BJ (cell line): Measurements from ENCODE around the gene TGFB1. TPM values are rescaled to one million over a fixed set of nuclear protein-coding genes. Genes with fewer than 3 reads are reported as not detected.
"Not testable (repeated sequence)": the region's sequence is repeated elsewhere in the genome, so short reads cannot be mapped to it uniquely, and the experiment has no call there.

Experiments
- CTCF ChIA-PET: fragments of 350-600 bp; formaldehyde crosslinking; extraction: SDS; loops from one replicate; lab custom pipeline; 2021; ENCODE audit warnings: antibody characterized with exemption, inconsistent platforms; lab: Yijun Ruan, JAX
- POLR2A ChIA-PET: fragments of 300-600 bp; sonication (Branson Sonifier 250); formaldehyde crosslinking; extraction: SDS; loops from one replicate; lab custom pipeline; 2021; ENCODE audit warnings: antibody characterized with exemption; lab: Charles Lee
- DNase-seq: peaks from one replicate; pipeline ENCODE4 v3.0.0-alpha.2; 2011; ENCODE audit warnings: low read depth
- H3K27me3 ChIP-seq: 2 replicates; pipeline ENCODE4 v1.6.0; 2011; ENCODE audit warnings: low read length; ENCODE audit not compliant: control insufficient read depth, insufficient read depth
- H3K36me3 ChIP-seq: 2 replicates; pipeline ENCODE4 v1.5.1; 2011; ENCODE audit warnings: low read length; ENCODE audit not compliant: control insufficient read depth, insufficient read depth
- H3K4me3 ChIP-seq: 2 replicates; pipeline ENCODE4 v1.5.1; 2011; ENCODE audit warnings: low read depth, mild to moderate bottlenecking, control low read depth, low read length
- polyA plus RNA-seq: library from polyadenylated mRNA; depleted of rRNA; stranded (reverse); fragments of >200 nt; gene quantifications from 2 replicates; pipeline ENCODE4 v1.2.3, GENCODE V29; 2011; rRNA removed
- small RNA-seq: library from RNA; depleted of rRNA; stranded (forward); fragments of <200 nt; gene quantifications from one replicate; pipeline ENCODE3, GENCODE V24; 2012; ENCODE audit warnings: low replicate concordance, low read depth; ENCODE audit not compliant: insufficient read length
- TF ChIP-seq, protein P1 (sequence below): IDR thresholded peaks from 2 replicates; pipeline ENCODE4 v1.5.1; 2011; ENCODE audit warnings: low read depth, mild to moderate bottlenecking, control low read depth, inconsistent platforms, low read length, moderate library complexity; ENCODE audit not compliant: insufficient read depth

Gene TGFB1
- polyA plus RNA-seq, 1 experiment = 11.2 TPM

DNA sequence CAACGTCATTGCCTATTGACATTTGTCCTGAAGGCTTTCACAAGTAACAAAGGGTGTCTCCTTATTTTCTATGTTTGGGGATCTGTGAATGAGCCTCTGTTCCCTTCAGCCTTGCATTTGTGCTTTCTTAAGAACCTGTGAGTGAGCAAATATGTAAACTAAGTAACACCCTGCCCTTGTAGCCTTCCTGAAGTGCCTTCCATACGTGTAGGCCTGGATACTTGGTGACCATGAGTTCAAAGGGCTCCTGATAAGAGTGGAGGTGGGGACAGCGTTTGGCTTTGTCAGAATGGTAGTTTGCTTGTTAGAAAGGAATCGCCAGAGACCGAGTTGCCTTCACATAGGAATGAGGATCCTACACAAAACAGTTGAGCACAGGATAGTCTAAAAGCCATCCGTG is 58.2 kb downstream of the TGFB1 start:
- TF ChIP-seq, protein P1, sequence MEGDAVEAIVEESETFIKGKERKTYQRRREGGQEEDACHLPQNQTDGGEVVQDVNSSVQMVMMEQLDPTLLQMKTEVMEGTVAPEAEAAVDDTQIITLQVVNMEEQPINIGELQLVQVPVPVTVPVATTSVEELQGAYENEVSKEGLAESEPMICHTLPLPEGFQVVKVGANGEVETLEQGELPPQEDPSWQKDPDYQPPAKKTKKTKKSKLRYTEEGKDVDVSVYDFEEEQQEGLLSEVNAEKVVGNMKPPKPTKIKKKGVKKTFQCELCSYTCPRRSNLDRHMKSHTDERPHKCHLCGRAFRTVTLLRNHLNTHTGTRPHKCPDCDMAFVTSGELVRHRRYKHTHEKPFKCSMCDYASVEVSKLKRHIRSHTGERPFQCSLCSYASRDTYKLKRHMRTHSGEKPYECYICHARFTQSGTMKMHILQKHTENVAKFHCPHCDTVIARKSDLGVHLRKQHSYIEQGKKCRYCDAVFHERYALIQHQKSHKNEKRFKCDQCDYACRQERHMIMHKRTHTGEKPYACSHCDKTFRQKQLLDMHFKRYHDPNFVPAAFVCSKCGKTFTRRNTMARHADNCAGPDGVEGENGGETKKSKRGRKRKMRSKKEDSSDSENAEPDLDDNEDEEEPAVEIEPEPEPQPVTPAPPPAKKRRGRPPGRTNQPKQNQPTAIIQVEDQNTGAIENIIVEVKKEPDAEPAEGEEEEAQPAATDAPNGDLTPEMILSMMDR = no peak
- CTCF ChIA-PET = interaction anchor here (8.6 kb wide), 1 partner anchor 12 kb away, joined by 83 read pairs; no protein-coding TSS in a partner anchor
- DNase-seq = no peak
- POLR2A ChIA-PET = no interaction called here
- Histone ChIP-seq H3K4me3 (no peak overlapping the region), H3K36me3 (peaks cover 48% of the 10 kb centered on the region), H3K27me3 (no peaks in the 10 kb centered on the region)

DNA sequence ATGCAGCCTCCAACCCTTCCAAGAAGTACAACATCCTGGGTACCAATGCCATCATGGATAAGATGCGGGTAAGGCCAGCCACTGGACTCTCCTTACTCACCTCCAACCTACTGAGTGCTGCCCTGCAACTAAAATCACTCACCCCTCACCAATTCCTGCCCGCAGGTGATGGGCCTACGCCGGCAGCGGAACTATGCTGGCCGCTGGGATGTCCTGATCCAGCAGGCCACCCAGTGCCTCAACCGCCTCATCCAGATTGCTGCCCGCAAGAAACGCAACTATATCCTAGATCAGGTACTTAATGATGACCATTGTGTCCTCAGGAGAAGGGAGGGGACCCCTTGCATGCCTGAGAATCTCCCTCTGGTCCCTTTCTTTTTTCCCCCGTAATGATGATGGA is 59.3 kb downstream of the TGFB1 start:
- H3K27me3 ChIP-seq = no peaks in the 10 kb centered on the region
- H3K4me3 ChIP-seq = no peak overlapping the region
- TF ChIP-seq, protein P1 = no peak
- DNase-seq = no peak
- ChIA-PET CTCF (interaction anchor here (0.6 to 8.6 kb wide), 3 partner anchors 13 to 75 kb away, joined by 3 to 83 read pairs (median 4); no protein-coding TSS in a partner anchor), POLR2A (no interaction called here)
- H3K36me3 ChIP-seq = peaks cover 49% of the 10 kb centered on the region

DNA sequence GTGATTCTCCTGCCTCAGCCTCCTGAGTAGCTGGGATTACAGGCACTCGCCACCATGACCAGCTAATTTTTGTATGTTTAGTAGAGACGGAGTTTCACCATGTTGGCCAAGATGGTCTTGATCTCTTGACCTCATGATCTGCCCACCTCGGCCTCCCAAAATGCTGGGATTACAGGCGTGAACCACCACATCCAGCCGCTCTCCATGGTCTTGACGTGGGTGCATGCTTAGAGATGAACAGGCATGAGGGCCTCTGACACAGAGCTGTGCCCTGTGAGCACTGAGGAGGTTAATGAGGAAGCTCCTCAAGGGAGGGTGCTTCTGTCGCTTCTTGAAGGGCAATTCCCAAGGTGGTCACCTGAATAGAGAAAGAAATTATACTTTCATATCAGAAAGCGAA is 63.9 kb downstream of the TGFB1 start:
- H3K36me3 ChIP-seq = peaks cover 38% of the 10 kb centered on the region
- DNase-seq, H3K27me3 ChIP-seq, H3K4me3 ChIP-seq, POLR2A ChIA-PET: not testable (repeated sequence)
- CTCF ChIA-PET = interaction anchor here (0.6 to 1.4 kb wide), 5 partner anchors 9 to 561 kb away, joined by 3 to 4 read pairs (median 3); no protein-coding TSS in a partner anchor

DNA sequence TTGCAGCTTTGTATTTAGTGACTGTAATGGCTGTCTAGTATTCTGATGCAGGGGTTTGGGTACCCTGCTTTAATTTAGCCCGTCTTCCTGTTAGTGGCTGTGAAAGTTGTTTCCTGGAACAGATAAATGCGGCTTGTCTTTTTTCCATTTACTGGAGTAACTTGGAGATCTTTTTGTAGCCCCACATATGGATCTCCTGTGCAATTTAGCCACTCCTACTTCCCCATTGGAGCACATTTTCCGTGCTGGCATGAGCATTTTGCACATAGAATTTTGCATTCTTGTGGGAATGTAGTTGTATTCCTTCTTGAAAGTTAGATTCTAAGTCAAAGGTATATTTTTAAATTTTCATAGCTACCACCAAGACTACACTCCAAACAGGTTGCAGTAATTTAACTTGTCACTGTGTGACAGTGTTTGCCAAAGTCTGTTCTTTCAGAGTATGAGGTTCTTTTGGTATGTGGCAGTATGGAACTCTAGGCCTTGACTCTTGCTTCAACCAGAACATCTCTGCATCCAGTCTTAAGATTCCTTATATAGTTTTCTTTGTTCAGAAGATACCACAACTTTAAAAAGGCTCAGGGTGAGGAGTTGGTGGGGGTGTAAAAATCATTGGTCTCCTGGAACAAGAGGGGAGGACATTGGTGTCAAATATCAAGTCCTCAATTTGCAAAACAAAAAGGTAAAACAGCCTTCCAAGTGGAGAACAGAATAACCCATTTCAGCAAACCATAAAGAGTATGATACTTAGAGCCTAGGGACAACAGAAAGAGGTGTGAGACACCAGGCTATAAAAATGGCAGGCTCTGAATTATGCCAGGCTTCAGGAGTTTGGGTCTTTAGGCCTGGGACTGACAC is 64.8 kb downstream of the TGFB1 start:
- H3K4me3 ChIP-seq = no peak overlapping the region
- TF ChIP-seq, protein P1 = no peak
- no peak for DNase-seq
- ChIA-PET POLR2A (no interaction called here), CTCF (interaction anchor here (1.0 to 1.3 kb wide), 4 partner anchors 9 to 19 kb away, joined by 3 to 4 read pairs (median 4); no protein-coding TSS in a partner anchor)
- no peaks in the 10 kb centered on the region for H3K27me3 ChIP-seq
- peaks cover 29% of the 10 kb centered on the region for H3K36me3 ChIP-seq

Small RNA genes within 50 kb of the gene (small RNA-seq; reads per million reads assigned to genes)
- not detected for gene RN7SL34P

Other genes with a start within 250 kb of the TGFB1 start
- gene CYP2F1, start 239.5 kb downstream of the TGFB1 start, polyA plus RNA-seq = not detected in 2 replicates
- gene CYP2S1, start 160.7 kb downstream of the TGFB1 start, polyA plus RNA-seq = 0.27 and 0.53 TPM in 2 replicates
- 190 and 260 TPM in 2 replicates for gene AXL, start 134.7 kb downstream of the TGFB1 start, polyA plus RNA-seq
- 35.4 and 37.9 TPM in 2 replicates for gene HNRNPUL1, start 89.5 kb downstream of the TGFB1 start, polyA plus RNA-seq
- gene CCDC97, start 43.8 kb downstream of the TGFB1 start, polyA plus RNA-seq = 7.2 and 10.3 TPM in 2 replicates
- gene B9D2, start 10.2 kb upstream of the TGFB1 start, polyA plus RNA-seq = 6.6 and 10.9 TPM in 2 replicates
- gene TMEM91, start 22.6 kb upstream of the TGFB1 start, polyA plus RNA-seq = 3.2 and 5.1 TPM in 2 replicates
- gene EXOSC5, start 43.4 kb upstream of the TGFB1 start, polyA plus RNA-seq = 16.5 and 24.7 TPM in 2 replicates
- gene BCKDHA, start 43.9 kb upstream of the TGFB1 start, polyA plus RNA-seq = 15.1 and 24.2 TPM in 2 replicates
- gene B3GNT8, start 73.5 kb upstream of the TGFB1 start, polyA plus RNA-seq = 0.36 and 0.40 TPM in 2 replicates
- 54.0 and 82.4 TPM in 2 replicates for gene DMAC2, start 86.0 kb upstream of the TGFB1 start, polyA plus RNA-seq
- not detected in 2 replicates for gene ERICH4, start 89.2 kb upstream of the TGFB1 start, polyA plus RNA-seq
- gene CEACAM21, start 222.2 kb upstream of the TGFB1 start, polyA plus RNA-seq = not detected in 2 replicates